Neural crest cell (in vitro differentiated cells): ENCODE data around the gene KNDC1. TPM values are rescaled to one million over a fixed set of nuclear protein-coding genes. Genes with fewer than 3 reads are reported as not detected.

Experiments used
- DNase-seq: peaks from one replicate; pipeline ENCODE4 v3.0.0; 2021; ENCODE audit warnings: low read depth, mixed read lengths, low spot score
- H3K27ac Mint-ChIP-seq: one replicate; pipeline ENCODE4 v1.8.0; 2021; ENCODE audit warnings: mild to moderate bottlenecking, mixed read lengths; ENCODE audit not compliant: unreplicated experiment
- H3K27me3 Mint-ChIP-seq: 2 replicates; pipeline ENCODE4 v1.8.0; 2021; ENCODE audit warnings: low read depth, mild to moderate bottlenecking, mixed read lengths
- H3K36me3 Mint-ChIP-seq: 2 replicates; pipeline ENCODE4 v1.8.0; 2021; ENCODE audit warnings: low read depth, mild to moderate bottlenecking, mixed read lengths
- H3K4me1 Mint-ChIP-seq: 2 replicates; pipeline ENCODE4 v1.8.0; 2021; ENCODE audit warnings: mixed read lengths
- H3K4me3 Mint-ChIP-seq: one replicate; pipeline ENCODE4 v1.8.0; 2021; ENCODE audit warnings: mild to moderate bottlenecking, mixed read lengths
- H3K9me3 Mint-ChIP-seq: 2 replicates; pipeline ENCODE4 v1.8.0; 2021; ENCODE audit warnings: mixed read lengths
- total RNA-seq: library from RNA; stranded (reverse); gene quantifications from 2 replicates; pipeline ENCODE4 v1.2.1, GENCODE V29; 2021
- TF ChIP-seq, protein P1 (sequence below): fragments of 200-600 bp; sonication (generic); conservative IDR thresholded peaks from 2 replicates; pipeline ENCODE4 v1.5.0; 2021; ENCODE audit warnings: antibody characterized with exemption, mild to moderate bottlenecking

KNDC1 gene
- total RNA-seq, 1 donor from 2014 or later, result 5.5 TPM

GRCh38 chr10:133269367-133269766, 109.3 kb downstream of the KNDC1 start:
- no peaks in the 10 kb centered on the region for H3K9me3 Mint-ChIP-seq

DNA sequence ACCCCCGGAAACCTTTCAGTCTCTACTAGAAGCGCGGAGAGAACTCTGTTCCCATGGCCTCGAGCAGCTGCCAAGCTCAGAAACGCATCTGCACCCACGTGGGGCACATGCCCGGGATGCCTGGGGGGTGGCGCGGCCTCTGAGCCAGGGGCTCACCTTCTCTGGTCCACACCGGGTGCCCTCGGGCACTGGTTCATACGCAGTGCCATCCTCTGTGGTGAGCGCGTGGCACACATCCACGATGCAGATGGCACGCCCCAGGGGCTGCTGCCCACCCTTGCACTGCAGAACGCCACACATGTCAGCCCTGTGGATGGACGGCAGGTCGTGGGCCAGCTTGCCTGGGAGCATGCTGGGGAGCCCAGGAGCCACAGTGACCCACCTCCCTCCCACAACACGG, 110.2 kb downstream of the KNDC1 start:
- no peaks in the 10 kb centered on the region for H3K4me1 Mint-ChIP-seq
- peaks cover 7% of the 10 kb centered on the region for H3K27me3 Mint-ChIP-seq
- H3K9me3 Mint-ChIP-seq, result no peaks in the 10 kb centered on the region
- no peaks in the 10 kb centered on the region for H3K36me3 Mint-ChIP-seq
- H3K27ac Mint-ChIP-seq, result no peak overlapping the region
- TF ChIP-seq, protein P1, sequence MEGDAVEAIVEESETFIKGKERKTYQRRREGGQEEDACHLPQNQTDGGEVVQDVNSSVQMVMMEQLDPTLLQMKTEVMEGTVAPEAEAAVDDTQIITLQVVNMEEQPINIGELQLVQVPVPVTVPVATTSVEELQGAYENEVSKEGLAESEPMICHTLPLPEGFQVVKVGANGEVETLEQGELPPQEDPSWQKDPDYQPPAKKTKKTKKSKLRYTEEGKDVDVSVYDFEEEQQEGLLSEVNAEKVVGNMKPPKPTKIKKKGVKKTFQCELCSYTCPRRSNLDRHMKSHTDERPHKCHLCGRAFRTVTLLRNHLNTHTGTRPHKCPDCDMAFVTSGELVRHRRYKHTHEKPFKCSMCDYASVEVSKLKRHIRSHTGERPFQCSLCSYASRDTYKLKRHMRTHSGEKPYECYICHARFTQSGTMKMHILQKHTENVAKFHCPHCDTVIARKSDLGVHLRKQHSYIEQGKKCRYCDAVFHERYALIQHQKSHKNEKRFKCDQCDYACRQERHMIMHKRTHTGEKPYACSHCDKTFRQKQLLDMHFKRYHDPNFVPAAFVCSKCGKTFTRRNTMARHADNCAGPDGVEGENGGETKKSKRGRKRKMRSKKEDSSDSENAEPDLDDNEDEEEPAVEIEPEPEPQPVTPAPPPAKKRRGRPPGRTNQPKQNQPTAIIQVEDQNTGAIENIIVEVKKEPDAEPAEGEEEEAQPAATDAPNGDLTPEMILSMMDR, result no peak
- no peak overlapping the region for H3K4me3 Mint-ChIP-seq
- DNase-seq, result no peak

More at GRCh38 chr10:133269367-133269766, 109.3 kb downstream of the KNDC1 start:
- Mint-ChIP-seq H3K4me1 (no peaks in the 10 kb centered on the region), H3K36me3 (no peaks in the 10 kb centered on the region), H3K4me3 (no peak overlapping the region), H3K27me3 (peaks cover 8% of the 10 kb centered on the region), H3K27ac (no peak overlapping the region)
- TF ChIP-seq, protein P1, result no peak
- no peak for DNase-seq

DNA sequence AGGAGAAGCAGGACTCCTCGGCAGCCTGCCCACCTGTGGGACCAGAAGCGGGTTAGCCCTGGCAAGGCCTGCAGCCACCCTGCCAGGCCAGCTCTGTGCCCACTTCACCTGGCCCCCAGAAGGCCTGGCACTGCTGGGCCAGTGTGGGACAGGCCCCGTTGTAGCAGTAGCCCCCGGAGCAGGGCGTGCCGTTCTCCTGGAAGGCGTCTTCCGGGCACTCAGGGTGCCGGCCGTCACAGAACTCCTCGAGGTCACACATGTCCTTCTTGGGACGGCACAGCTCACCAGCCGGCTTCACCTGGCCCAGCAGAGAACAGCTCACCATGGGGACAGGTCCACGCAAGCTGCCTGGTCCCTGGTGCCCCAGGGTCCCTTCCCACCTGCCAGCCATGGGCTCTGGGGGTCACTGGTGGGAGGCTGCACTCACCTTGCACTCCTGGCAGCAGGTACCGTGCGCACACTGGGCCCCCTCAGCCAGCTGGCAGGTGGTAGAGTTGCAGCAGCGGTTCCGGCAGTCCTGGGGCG, 110.8 kb downstream of the KNDC1 start:
- Mint-ChIP-seq H3K9me3 (no peaks in the 10 kb centered on the region), H3K36me3 (no peaks in the 10 kb centered on the region), H3K27ac (no peak overlapping the region), H3K27me3 (peaks cover 11% of the 10 kb centered on the region), H3K4me3 (no peak overlapping the region), H3K4me1 (peaks cover under 1% of the 10 kb centered on the region)
- TF ChIP-seq, protein P1, result no peak
- no peak for DNase-seq

DNA sequence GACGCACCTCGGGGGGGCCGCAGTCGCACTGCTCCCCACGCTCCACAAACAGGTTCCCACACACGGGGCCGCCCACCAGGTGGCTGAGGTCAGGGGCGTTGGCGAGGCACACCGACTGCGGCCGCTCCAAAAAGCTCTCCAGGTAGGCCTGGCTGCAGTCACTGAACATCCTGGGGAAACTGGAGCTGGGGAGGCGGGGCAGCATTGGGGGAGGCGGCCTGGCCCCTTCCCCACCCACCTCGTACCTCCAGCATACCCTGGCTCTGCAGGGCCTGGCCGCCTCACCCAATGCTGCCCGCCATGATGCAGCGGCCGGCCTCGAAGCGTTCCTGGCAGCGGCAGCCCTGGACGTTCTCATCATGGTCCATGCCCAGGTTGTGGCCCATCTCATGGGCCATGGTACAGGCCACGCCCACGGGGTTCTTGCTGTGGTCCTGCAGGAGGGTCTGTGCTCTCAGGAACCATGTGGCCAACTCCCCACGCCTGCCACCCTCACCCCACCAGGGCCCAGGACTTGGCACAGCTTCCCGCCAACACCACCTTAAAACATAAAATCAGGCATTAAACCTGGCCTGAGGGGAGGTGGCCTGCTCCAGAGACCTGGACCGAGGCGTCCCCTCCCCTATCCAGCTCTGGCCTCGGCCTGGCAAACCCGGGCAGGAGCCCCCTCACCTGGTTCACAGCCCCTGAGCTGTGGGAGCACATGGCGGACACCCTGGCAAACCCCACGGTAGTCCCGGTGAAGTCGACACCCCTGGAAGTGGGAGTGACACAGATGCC, 111.7 kb downstream of the KNDC1 start:
- peaks cover 15% of the 10 kb centered on the region for H3K27me3 Mint-ChIP-seq
- no peak overlapping the region for H3K4me3 Mint-ChIP-seq
- no peak overlapping the region for H3K27ac Mint-ChIP-seq
- no peaks in the 10 kb centered on the region for H3K36me3 Mint-ChIP-seq
- H3K9me3 Mint-ChIP-seq, result no peaks in the 10 kb centered on the region
- DNase-seq, result no peak
- TF ChIP-seq, protein P1, result no peak
- peaks cover 3% of the 10 kb centered on the region for H3K4me1 Mint-ChIP-seq

DNA sequence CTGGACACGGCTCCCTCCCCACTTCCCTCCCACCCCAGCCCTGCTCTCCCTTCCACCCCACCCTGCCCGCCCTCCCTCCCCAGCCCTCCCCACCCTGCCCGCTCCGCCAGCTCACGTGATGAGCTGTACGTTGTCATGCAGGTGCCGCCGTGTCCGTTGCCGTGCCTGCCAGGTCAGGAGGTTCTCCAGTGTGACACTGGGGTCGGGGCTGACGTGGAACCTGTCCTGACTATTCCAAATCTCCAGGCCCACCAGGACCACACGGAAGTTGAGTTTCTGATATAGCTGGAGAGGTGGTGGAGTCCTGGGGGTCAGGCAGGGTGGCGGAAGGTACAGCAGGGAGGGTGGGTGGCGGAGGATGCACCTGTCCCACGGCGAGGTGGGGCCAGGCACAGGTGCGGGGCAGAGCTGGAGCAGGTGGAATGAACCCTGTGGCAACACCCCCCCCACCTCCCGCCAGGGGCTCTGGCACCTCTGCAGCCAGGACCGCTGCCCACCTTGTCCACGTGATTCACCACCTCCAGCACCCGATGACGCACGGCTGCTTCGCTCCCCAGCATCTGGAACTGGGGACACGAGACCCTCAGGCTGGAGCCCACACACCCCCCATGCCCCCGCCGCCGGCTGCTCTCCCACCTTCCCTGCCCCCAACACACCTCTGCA, 112.4 kb downstream of the KNDC1 start:
- Mint-ChIP-seq H3K9me3 (no peaks in the 10 kb centered on the region), H3K27ac (no peak overlapping the region), H3K4me3 (no peak overlapping the region), H3K4me1 (peaks cover 3% of the 10 kb centered on the region), H3K27me3 (peaks cover 15% of the 10 kb centered on the region), H3K36me3 (no peaks in the 10 kb centered on the region)
- TF ChIP-seq, protein P1, result no peak
- no peak for DNase-seq
